ENCODE measurements around the gene TCHHL1.
"Not testable (repeated sequence)": the region's sequence is repeated elsewhere in the genome, so short reads cannot be mapped to it uniquely, and the experiment has no call there.

Gene TCHHL1

DNA sequence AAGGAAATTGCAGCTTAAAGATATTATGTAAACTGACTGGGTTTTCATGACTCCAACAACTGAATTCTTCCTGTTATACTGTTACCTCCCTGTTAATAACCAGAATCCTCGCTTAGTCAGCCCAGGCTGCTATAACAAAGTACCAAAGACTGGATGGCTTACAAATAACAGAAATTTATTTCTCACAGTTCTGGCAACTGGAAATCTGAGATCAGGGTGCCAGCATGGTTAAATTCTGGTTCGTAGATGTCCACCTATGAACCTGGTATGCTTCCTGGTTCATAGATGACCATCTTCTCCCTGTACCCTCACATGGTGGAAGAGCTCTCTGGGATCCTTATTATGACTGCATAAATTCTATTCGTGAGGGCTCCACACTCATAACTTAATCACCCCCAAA lies 8.1 kb upstream of the TCHHL1 start:
- in situ Hi-C loops (cut with MboI; ENCODE audit: low sequenced_read_pairs): no loop called here

GRCh38 chr1:152086760-152087159 lies 2.1 kb downstream of the TCHHL1 start:
- in situ Hi-C loops (cut with MboI; ENCODE audit: low sequenced_read_pairs): no loop called here

DNA sequence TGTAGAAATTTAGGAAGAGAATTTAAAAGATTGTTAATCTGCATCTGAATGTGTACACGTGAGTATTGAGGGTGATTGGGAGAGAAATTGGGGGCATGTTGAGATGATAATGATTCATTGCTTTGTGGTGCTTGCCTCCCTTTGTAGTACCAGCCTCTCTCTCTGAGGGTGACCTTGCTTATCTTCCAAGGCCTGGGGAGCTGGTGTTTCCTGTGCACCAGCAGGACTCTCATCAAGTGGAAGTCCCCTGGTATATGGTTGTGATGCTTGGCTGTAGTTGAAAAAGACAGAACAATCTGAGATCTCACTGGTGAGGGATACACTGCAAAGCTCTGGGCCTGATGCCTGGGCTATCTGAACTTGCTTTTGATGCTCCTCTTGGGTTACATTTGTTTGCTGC lies 4.0 kb downstream of the TCHHL1 start:
- in situ Hi-C loops (cut with MboI; ENCODE audit: low sequenced_read_pairs): no loop called here

- in situ Hi-C loops (cut with MboI; ENCODE audit: low sequenced_read_pairs): not testable (repeated sequence)
Measured at GRCh38 chr1:152081026-152081425, 7.8 kb downstream of the TCHHL1 start.

DNA sequence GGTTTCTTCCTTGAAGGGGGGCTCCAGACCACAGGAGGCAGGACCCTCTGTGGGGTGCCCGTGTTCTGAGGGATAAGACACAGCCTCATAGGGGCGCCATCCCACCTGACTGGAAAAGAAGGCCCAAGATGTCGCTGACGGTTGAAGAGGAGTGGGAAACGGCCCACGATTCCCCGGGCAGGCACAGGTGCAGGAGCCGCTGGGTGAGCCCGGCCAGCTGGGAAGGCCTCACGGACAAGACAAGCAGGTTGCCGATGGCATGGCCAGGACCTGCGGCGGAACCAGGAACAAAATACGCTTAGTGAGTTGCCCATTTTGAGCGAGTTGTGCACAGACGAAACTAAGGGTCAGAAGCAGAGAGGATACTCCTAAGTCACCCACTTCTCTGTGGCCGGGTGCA lies 8.4 kb downstream of the TCHHL1 start:
- in situ Hi-C loops (cut with MboI; ENCODE audit: low sequenced_read_pairs): not testable (repeated sequence)

- in situ Hi-C loops (cut with MboI; ENCODE audit: low sequenced_read_pairs): no loop called here
Measured at GRCh38 chr1:152078831-152079441, 9.9 kb downstream of the TCHHL1 start.

DNA sequence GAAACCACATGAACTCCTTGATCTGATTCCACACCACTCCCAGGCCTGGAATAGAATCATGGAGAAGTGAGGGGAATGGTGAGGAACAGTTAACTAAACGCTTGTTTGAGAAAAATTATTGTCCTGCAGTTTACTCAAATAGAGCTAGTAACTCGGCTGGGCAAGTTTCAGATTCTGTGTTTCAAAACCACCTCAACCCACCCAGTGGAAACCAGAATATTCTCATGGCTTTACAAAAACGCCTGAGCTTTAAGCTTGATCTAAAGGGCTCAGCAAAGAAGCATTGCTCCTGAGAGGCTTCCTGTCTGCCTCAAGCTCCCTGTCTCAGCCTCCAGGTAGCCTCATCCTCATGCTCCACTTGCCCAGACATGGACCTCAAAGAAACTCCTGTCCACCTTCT lies 16.6 kb downstream of the TCHHL1 start:
- in situ Hi-C loops (cut with MboI; ENCODE audit: low sequenced_read_pairs): no loop called here

DNA sequence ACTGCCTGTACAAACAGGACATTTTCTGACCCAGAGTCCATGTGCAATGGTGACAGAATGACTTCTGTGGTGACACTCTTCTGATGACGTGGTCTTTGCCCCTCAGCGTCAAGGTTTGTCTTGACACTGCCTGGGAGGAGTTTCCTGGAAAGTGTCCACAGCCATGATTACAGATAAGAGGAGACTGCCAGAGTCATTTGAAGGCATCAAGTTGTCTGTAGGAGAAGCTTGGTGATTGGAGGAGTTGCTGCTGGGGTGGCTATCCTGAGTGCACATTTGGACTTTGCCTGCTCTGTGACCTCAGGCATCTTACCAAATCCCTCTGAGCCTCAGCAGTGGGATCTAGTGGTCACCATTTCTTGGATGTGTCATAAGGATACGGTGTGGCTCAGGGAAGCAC lies 17.7 kb downstream of the TCHHL1 start:
- in situ Hi-C loops (cut with MboI; ENCODE audit: low sequenced_read_pairs): no loop called here

DNA sequence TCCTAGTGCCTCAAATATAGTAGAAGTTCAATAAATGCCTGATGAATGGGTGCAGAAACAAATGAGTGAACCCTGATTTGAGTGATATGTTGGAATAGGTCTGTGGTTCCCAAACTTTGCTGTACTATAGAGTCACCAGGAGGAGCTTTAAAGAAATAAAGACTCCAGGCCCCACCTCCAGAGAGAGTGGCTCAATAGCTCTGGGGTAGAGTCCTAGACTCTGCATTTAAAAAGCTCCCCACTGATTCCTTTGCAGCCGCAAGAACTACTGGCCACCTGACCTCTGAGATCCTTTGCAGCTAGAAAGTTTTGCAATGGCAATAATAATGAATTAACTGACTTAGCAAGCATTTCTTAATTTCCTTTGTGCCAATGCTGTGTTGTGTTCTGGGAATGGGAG lies 20.9 kb downstream of the TCHHL1 start:
- in situ Hi-C loops (cut with MboI; ENCODE audit: low sequenced_read_pairs): loop anchor here (10.0 kb wide), 1 partner anchor 377 kb away; no protein-coding TSS in a partner anchor

DNA sequence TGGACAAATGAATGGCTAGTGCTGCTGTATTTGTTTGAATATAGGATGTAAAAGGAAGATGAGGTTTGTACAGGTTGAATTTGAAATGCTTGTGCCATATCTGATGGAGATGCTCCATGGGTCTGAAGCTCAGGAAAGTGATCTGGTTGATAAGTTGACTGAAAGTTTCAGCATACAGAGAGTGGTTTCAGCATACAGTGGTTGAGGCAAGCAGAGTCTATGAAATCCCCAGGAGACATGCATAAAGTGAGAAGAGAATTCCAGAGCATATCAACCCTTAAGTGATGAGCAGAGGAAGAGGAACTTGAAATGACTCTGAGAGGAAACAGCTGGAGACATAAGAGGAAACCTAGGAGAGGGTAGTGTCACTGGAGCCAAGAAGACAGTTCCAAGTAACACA lies 21.7 kb downstream of the TCHHL1 start:
- in situ Hi-C loops (cut with MboI; ENCODE audit: low sequenced_read_pairs): loop anchor here (10.0 kb wide), 1 partner anchor 378 kb away; no protein-coding TSS in a partner anchor

- in situ Hi-C loops (cut with MboI; ENCODE audit: low sequenced_read_pairs): loop anchor here (10.0 kb wide), 1 partner anchor 383 kb away; no protein-coding TSS in a partner anchor
Measured at GRCh38 chr1:152061952-152062351, 26.9 kb downstream of the TCHHL1 start.

GRCh38 chr1:152053375-152053774 lies 35.5 kb downstream of the TCHHL1 start:
- in situ Hi-C loops (cut with MboI; ENCODE audit: low sequenced_read_pairs): loop anchor here (5.0 kb wide), 1 partner anchor 134 kb away; no protein-coding TSS in a partner anchor

DNA sequence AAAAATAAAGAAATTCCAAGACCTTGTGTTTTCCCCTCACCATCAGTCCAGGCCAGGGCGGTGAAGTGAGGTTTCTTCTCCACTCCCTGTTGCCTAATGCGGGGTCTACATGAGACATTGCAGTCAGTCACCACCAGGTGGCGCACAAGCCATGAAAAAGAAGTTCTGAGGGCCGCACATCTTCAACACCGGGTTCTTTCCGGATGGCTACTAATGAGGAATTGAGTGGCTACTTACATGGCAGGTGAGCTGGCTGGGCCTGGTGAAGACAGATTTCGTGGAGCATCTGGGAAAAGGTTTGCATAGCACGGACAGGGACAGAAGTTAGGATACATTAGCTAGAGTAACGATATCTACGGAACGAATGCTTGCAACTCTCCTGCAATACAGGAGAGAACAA lies 36.3 kb downstream of the TCHHL1 start:
- in situ Hi-C loops (cut with MboI; ENCODE audit: low sequenced_read_pairs): loop anchor here (5.0 kb wide), 1 partner anchor 135 kb away; no protein-coding TSS in a partner anchor

GRCh38 chr1:152050886-152051675 lies 37.8 kb downstream of the TCHHL1 start:
- in situ Hi-C loops (cut with MboI; ENCODE audit: low sequenced_read_pairs): loop anchor here (5.0 kb wide), 1 partner anchor 136 kb away; no protein-coding TSS in a partner anchor

DNA sequence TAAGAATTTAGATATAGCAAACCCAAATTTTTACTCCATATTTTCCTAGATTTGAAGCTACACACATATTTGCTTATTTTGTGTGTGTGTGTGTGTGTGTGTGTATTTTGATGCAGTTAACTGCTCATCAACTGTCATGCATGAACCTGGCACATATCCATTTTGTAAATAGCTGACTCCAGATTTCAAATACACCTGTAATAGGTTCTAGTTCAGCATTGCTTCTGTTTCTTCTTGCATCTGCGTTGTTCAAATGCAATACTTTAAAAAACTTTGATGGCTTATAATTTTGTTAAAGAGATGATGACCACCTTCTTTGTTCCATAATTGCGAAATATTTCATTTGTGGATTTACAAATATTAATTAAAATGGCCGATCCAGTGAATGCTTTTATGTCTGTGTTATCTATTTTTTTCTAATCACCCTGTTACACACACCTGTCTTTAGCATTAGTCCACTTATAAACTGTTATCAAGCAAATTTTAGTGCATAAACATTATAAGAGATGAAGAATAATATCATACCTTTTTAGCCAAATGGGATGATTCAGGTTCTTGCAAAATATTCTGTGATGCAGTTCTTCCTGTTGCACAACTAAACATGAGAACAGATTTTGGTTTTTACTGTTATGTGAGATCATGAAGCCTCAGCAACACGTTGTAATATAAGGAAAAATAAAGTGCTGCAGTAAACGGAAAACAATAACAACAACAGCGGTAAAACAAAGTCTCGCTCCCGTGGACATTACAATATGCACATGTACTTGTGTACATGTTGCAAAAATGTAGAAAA lies 39.4 kb downstream of the TCHHL1 start:
- in situ Hi-C loops (cut with MboI; ENCODE audit: low sequenced_read_pairs): loop anchor here (5.0 kb wide), 1 partner anchor 138 kb away; no protein-coding TSS in a partner anchor

- in situ Hi-C loops (cut with MboI; ENCODE audit: low sequenced_read_pairs): no loop called here
Measured at GRCh38 chr1:152048416-152049009, 40.4 kb downstream of the TCHHL1 start.

DNA sequence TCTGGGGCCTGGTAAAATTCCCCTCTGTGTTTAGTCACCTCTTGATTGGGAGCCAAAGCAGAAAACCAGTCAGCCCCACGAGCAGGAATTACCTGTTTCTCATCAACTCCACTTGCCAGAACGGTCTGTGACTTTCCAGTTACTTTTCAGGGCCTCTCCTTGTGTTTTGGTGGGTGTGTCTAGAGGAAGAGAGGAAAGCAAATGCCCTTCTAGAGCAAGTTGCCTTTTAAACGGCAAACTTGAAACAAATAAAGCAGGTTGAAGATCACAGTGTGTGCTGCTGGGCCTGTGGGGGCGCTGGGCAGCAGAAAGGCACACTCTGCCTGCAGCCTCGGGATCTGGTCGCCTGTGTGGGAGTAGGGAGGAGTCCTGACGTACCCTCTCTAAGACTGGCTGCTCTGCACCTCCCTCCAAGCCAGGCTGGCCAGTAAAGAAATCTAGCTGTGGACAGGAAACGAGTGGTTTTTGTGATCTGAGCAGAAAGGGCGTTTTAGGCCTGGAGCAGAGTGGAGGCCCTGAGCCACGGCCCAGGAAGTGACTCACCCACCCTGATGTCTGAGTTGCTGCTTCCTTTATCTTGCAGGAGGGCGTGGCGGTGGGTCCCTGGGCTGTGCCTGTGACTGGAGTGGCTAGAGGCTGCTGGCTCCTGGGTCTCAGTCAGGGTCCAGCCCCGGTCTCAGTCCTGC lies 41.0 kb downstream of the TCHHL1 start:
- in situ Hi-C loops (cut with MboI; ENCODE audit: low sequenced_read_pairs): no loop called here

DNA sequence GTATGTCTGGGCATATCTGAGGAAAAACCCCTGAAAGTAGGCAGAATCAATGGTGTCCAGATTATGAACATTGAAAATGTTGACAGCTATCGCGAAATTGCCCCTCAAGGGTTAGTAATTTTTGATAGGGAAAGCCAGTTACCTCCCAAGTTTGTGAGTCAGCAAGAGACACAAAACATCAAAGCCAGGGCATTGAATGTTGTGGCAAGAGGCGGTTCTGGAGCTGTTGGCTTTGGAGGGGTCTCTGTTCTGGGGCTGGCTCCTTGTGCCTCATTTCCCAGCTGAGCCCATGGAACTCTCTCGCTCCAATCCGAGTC lies 41.5 kb downstream of the TCHHL1 start:
- in situ Hi-C loops (cut with MboI; ENCODE audit: low sequenced_read_pairs): no loop called here

GRCh38 chr1:152044386-152044785 lies 44.5 kb downstream of the TCHHL1 start:
- in situ Hi-C loops (cut with MboI; ENCODE audit: low sequenced_read_pairs): no loop called here

GRCh38 chr1:152043870-152044269 lies 45.0 kb downstream of the TCHHL1 start:
- in situ Hi-C loops (cut with MboI; ENCODE audit: low sequenced_read_pairs): no loop called here
